ENCODE data around the gene PRLH.

DNA sequence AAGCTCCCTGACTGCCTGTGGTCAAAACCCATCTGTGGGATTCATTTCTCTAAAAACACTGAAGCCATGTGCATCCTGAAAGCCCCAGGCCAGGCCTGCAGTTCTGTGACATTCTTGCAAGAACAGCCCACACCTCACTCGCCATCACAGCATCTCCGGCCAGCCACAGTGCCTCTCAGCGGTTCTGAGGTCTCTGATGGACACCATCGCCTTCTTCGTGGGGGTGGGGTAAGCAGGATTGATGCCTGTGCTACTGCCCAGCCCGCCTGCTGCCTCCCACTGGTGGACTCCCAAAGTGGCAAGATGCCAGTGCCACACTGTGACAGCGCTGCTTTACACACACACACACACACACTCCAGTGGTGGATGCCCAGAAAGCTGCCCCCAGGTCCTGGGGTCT lies 5.2 kb upstream of the PRLH start:
- TF ChIP-seq CTCF (IDR thresholded peaks at IDR 0.05; ENCODE audit: low read depth, low read length), result no peak
- no peak for TF ChIP-seq POLR2A (IDR thresholded peaks at IDR 0.05; ENCODE audit: extremely low read depth, insufficient read length)
- TF ChIP-seq, protein P1, sequence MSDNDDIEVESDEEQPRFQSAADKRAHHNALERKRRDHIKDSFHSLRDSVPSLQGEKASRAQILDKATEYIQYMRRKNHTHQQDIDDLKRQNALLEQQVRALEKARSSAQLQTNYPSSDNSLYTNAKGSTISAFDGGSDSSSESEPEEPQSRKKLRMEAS (IDR thresholded peaks at IDR 0.05; ENCODE audit: low read depth, low read length), result no peak

All from NB4 (cell line).